OCI-LY7 (cell line): Measurements from ENCODE around the gene IGFL4. TPM values are rescaled to one million over a fixed set of nuclear protein-coding genes. Genes with fewer than 3 reads are reported as not detected.

Source experiments
- BruUV-seq: library from RNA; stranded (reverse); fragments of 400-500 nt; replicated peaks from 2 replicates; lab custom pipeline; 2021; lab: Mats Ljungman, UMichigan
- CTCF ChIA-PET: fragments of 300-600 bp; sonication (Branson Sonifier 250); formaldehyde crosslinking; loops from one replicate; lab custom pipeline; 2022; ENCODE audit warnings: antibody characterized with exemption; ENCODE audit not compliant: unreplicated experiment; lab: Charles Lee
- POLR2A ChIA-PET: fragments of 300-600 bp; sonication (Branson Sonifier 250); formaldehyde crosslinking; loops from one replicate; lab custom pipeline; 2022; ENCODE audit warnings: antibody characterized with exemption; lab: Charles Lee
- DNase-seq: peaks from one replicate; pipeline ENCODE4 v3.0.0-alpha.2; 2015; ENCODE audit warnings: low spot score
- H2AFZ ChIP-seq: fragments of 200-600 bp; sonication (generic), shearing (Covaris generic); 2 replicates; pipeline ENCODE4 v1.6.1; 2014; ENCODE audit warnings: mild to moderate bottlenecking, antibody characterized with exemption, low read length, moderate library complexity
- H3K27ac ChIP-seq: fragments of 200-600 bp; sonication (generic); 2 replicates; pipeline ENCODE4 v1.5.1; 2014; ENCODE audit warnings: mixed run types, low read depth, mild to moderate bottlenecking, moderate library complexity, low read length, inconsistent platforms; ENCODE audit not compliant: poor library complexity, severe bottlenecking
- H3K36me3 ChIP-seq: fragments of 200-600 bp; sonication (generic); 2 replicates; pipeline ENCODE4 v1.6.1; 2014; ENCODE audit warnings: mild to moderate bottlenecking, antibody characterized with exemption, low read length, moderate library complexity, mixed read lengths; ENCODE audit not compliant: insufficient read depth
- H3K4me1 ChIP-seq: fragments of 200-600 bp; sonication (generic); 2 replicates; pipeline ENCODE4 v1.5.1; 2014; ENCODE audit warnings: mild to moderate bottlenecking, low read length; ENCODE audit not compliant: insufficient read depth, poor library complexity, severe bottlenecking
- H3K4me2 ChIP-seq: fragments of 200-600 bp; sonication (generic); 2 replicates; pipeline ENCODE4 v1.6.1; 2014; ENCODE audit warnings: mild to moderate bottlenecking, low read length
- H3K4me3 ChIP-seq: fragments of 200-600 bp; sonication (generic); 2 replicates; pipeline ENCODE4 v1.5.1; 2014; ENCODE audit warnings: mild to moderate bottlenecking, low read depth, low read length; ENCODE audit not compliant: poor library complexity, severe bottlenecking
- H3K79me2 ChIP-seq: fragments of 200-600 bp; sonication (generic); 2 replicates; pipeline ENCODE4 v1.6.1; 2016; ENCODE audit warnings: low read depth, mild to moderate bottlenecking, low read length, moderate library complexity, mixed read lengths; ENCODE audit not compliant: insufficient read depth
- H3K9me2 ChIP-seq: fragments of 200-600 bp; sonication (generic); 2 replicates; pipeline ENCODE4 v1.6.1; 2016; ENCODE audit warnings: mild to moderate bottlenecking, low read length, mixed read lengths; ENCODE audit not compliant: insufficient read depth
- H3K9me3 ChIP-seq: fragments of 200-600 bp; sonication (generic); 2 replicates; pipeline ENCODE4 v1.6.1; 2014; ENCODE audit warnings: mild to moderate bottlenecking, mixed run types, low read length, mixed read lengths
- H4K20me1 ChIP-seq: fragments of 200-600 bp; sonication (generic); 2 replicates; pipeline ENCODE4 v1.6.1; 2014; ENCODE audit warnings: mild to moderate bottlenecking, antibody characterized with exemption, low read length, moderate library complexity, mixed read lengths; ENCODE audit not compliant: insufficient read depth
- CTCF ChIP-seq: fragments of 200-600 bp; sonication (generic); conservative IDR thresholded peaks from 2 replicates; pipeline ENCODE4 v1.5.1; 2014; ENCODE audit warnings: mild to moderate bottlenecking, antibody characterized with exemption, low read length, moderate library complexity, mixed read lengths
- EZH2phosphoT487 ChIP-seq: fragments of 200-600 bp; sonication (generic); IDR thresholded peaks from 2 replicates; pipeline ENCODE4 v1.6.1; 2018; ENCODE audit warnings: low read depth, borderline replicate concordance, mild to moderate bottlenecking, mixed run types, antibody characterized with exemption, low read length, moderate library complexity, mixed read lengths
- intact Hi-C: fragments of 100-400 bp; cut with micrococcal nuclease; formaldehyde crosslinking; loops from one replicate; pipeline ENCODE4 v1.10.0; 2022; ENCODE audit not compliant: unreplicated experiment
- total RNA-seq, 2 experiments: library from RNA; depleted of rRNA in 1 of 2; stranded (reverse); fragments of >200 nt in 1 of 2; shearing (Covaris generic) in 1 of 2; gene quantifications; 2 replicates each; pipeline ENCODE4 v1.2.3, GENCODE V29; 2014 to 2022

IGFL4 gene
- total RNA-seq, 2 experiments from 2014 or later, result not detected

DNA sequence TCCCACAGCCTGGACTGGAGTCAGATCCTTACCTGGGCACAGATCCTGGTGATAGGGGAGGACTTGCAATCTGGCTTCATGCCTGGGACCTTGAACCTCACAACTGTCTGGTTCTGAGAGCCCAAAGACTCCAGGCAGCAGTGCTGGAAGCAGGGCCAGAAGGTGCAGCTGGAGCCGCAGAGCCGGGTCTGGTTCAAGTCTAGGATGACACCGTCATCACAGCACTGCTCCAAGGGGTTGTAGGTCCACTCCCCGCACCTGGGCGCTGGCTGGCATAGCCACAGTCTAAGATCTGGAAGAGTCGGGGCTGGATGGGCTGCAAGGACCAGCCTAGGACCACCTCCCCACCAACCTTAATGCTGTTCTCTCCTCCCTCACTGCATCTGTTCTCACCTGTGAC lies 677 bp downstream of the IGFL4 start:
- intact Hi-C loops, result no loop called here
- BruUV-seq, result no TSS peak
- no peaks in the 10 kb centered on the region for H3K79me2 ChIP-seq

DNA sequence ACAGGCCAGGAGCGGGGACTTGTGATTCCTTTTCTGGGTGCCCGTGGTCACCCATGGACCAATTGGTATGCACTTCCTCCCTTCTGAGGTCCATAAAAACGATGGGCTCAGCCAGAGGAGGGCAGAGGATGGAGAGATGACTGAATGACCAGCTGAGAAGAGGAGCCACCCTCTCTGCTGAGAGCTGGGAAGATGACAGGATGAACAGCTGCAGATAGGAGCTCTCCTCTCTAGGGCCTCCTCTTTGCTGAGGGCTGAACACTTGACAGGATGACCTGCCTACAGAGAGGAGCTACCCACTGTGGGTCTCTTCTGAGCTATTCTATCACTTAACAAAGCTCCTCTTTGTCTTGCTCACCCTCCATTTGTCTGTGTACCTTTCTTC lies 4.1 kb downstream of the IGFL4 start:
- Histone ChIP-seq H3K4me3 (no peak overlapping the region), H2AFZ (no peak overlapping the region), H3K4me1 (no peaks in the 10 kb centered on the region), H3K79me2 (no peaks in the 10 kb centered on the region), H3K9me3 (no peaks in the 10 kb centered on the region), H3K4me2 (no peak overlapping the region), H3K27ac (no peak overlapping the region), H3K9me2 (no peaks in the 10 kb centered on the region), H3K36me3 (no peaks in the 10 kb centered on the region; the same call in 1 of the 2 replicates), H4K20me1 (no peaks in the 10 kb centered on the region)
- POLR2A ChIA-PET, result no interaction called here
- CTCF ChIA-PET, result no interaction called here
- TF ChIP-seq CTCF (no peak), EZH2phosphoT487 (no peak)
- intact Hi-C loops, result no loop called here
- BruUV-seq, result no TSS peak
- no peak for DNase-seq

More for the DNA sequence above, 677 bp downstream of the IGFL4 start:
- H3K27ac ChIP-seq, result no peak overlapping the region
- H3K4me1 ChIP-seq, result no peaks in the 10 kb centered on the region
- no peak for DNase-seq
- ChIA-PET CTCF (no interaction called here), POLR2A (no interaction called here)
- no peak for TF ChIP-seq EZH2phosphoT487
- no peak for TF ChIP-seq CTCF
- H3K9me3 ChIP-seq, result no peaks in the 10 kb centered on the region
- no peaks in the 10 kb centered on the region for H4K20me1 ChIP-seq
- no peak overlapping the region for H3K4me3 ChIP-seq
- H3K36me3 ChIP-seq, result no peaks in the 10 kb centered on the region
- H3K9me2 ChIP-seq, result no peaks in the 10 kb centered on the region
- H3K4me2 ChIP-seq, result no peak overlapping the region
- no peak overlapping the region for H2AFZ ChIP-seq

- no peaks in the 10 kb centered on the region for H3K9me2 ChIP-seq
- H3K9me3 ChIP-seq, result no peaks in the 10 kb centered on the region
- no peak overlapping the region for H3K4me3 ChIP-seq
- no peaks in the 10 kb centered on the region for H4K20me1 ChIP-seq
- POLR2A ChIA-PET, result no interaction called here
- intact Hi-C loops, result no loop called here
- no peak overlapping the region for H3K4me2 ChIP-seq
- CTCF ChIA-PET, result no interaction called here
- H3K79me2 ChIP-seq, result no peaks in the 10 kb centered on the region
- no peaks in the 10 kb centered on the region for H3K4me1 ChIP-seq
- BruUV-seq, result no TSS peak
- DNase-seq, result no peak
- H3K36me3 ChIP-seq, result no peaks in the 10 kb centered on the region; the same call in 1 of the 2 replicates
- H3K27ac ChIP-seq, result no peak overlapping the region
- TF ChIP-seq CTCF (no peak), EZH2phosphoT487 (no peak)
- no peak overlapping the region for H2AFZ ChIP-seq
Observed at GRCh38 chr19:46035986-46036743, 4.6 kb downstream of the IGFL4 start.
